CD4-positive, alpha-beta T cell treated with Interleukin-4 for 4 hours (primary cell): ENCODE data around the gene GON4L.
"Not testable (repeated sequence)": the region's sequence is repeated elsewhere in the genome, so short reads cannot be mapped to it uniquely, and the experiment has no call there.

ENCODE experiments used
- DNase-seq: peaks from one replicate; pipeline ENCODE4 v3.0.0-alpha.2; 2020

Gene GON4L

DNA sequence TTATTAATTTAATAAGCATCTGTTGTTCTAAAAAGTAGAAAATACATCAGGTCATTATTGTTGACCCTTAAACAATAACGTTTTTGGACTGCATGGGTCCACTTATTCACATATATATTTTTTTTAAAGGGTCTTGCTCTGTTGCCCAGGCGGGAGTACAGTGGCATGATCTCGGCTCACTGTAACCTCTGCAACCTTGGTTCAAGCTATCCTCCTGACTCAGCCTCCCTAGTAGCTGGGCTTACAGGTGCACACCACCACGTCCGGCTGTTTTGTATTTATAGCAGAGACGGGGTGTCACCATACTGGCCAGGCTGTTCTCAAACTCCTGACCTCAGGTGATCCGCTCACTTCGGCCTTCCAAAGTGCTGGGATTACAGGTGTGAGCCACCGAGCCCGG is 115.1 kb downstream of the GON4L start:
- DNase-seq: no peak

DNA sequence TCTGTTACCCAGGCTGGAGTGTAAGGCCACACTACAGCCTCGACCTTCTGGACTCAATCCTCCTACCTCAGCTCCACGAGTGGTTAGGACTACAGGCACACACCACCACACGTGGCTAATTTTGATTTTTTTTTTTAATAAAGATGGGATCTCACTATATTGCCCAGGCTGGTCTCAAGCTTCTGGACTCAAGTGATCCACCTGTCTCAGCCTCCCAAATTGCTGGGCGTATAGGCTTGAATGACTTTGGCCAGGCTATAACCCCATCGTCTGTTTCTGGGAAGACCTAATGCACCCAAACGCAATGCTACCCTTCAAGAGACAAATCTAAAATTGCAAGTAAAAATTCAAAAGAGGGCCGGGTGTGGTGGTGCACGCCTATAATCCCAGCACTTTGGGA is 116.0 kb downstream of the GON4L start:
- no peak for DNase-seq

DNA sequence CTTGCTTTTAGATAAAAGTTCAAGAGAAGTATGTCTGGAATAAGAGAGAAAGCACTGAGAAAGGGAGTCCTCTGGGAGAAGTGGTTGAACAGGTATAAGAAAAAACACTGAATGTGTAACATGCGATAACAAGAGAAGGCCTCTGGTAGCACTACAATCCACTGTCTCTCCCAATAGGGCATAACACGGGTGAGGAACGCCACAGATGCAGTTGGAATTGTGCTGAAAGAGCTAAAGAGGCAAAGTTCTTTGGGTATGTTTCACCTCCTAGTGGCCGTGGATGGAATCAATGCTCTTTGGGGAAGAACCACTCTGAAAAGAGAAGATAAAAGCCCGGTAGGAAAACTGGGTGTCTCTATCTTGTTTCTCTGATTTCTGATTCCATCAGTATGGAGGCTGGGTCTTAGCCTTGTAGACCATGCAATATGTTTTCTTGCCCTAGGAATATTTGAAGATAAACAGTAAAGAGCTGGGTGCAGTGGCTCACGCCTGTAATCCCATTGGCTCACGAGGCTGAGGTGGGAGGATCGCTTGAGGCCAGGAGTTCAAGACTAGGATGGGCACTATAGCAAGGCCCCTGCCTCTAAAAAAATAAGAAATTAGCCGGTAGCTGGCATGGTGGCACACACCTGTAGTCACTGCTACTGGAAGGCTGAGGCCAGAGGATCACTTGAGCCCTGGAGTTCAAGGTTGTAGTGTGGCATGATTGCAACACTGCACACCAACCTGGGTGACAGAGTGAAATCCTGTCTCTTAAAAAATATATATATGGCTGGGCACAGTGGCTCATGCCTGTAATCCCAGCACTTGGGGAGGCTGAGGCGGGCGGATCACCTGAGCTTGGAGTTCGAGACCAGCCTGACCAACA is 127.7 kb downstream of the GON4L start:
- peak; percentile 34 for DNase-seq

DNA sequence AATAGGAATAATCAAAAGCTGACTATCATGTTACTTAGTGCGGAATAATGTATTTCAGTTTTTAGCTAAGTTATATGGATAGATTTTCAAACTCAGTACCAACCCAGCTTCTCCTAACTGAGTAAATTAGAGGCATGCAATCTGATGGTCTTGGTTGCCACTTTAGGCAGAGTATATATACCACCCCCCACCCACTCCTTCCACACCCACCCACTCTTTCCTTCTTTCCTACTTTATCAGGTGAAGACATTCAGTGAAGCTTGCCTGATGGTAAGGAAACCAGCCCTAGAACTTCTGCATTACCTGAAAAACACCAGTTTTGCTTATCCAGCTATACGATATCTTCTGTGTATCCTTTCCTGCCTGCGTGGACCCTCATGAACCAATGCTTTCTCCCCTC is 131.9 kb downstream of the GON4L start:
- DNase-seq: no peak

DNA sequence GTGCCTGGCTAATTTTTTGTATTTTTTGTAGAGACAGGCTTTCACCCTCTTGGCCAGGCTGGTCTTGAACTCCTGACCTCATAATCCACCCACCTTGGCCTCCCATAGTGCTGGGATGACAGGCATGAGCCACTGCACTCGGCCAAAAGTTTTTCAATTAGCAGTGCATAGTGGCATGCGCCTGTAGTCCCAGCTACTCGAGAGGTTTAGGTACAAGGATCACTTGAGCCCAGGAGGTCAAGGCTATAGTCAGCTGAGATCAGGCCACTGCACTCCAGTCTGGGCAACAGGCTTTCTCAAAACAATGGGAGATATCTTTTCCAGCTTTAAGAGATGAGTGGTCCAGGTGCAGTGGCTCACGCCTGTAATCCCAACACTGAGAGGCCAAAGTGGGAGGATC is 137.3 kb downstream of the GON4L start:
- no peak for DNase-seq

DNA sequence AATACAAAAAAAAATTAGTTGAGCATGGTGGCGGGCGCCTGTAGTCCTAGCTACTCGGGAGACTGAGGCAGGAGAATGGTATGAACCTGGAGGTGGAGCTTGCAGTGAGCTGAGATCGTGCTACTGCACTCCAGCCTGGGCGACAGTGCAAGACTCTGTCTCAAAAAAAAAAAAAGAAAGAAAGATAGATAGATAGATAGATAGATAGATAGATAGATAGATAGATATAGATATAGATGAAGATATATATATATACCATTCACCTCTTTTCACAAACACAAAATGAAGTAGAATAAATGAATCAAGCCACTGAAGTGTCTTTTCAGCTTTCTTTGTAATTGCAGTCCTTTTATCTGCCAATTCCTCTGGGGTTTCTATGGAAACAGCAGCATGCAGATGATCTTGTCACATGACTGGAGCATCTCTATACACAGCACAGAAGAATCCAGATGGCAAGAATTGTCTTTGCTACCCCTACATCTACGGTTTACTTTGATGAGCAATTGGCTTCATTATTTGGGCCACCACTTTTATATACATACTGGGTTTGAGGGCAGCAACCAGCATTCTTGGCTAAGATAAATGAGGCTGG is 138.4 kb downstream of the GON4L start:
- not testable (repeated sequence) for DNase-seq

DNA sequence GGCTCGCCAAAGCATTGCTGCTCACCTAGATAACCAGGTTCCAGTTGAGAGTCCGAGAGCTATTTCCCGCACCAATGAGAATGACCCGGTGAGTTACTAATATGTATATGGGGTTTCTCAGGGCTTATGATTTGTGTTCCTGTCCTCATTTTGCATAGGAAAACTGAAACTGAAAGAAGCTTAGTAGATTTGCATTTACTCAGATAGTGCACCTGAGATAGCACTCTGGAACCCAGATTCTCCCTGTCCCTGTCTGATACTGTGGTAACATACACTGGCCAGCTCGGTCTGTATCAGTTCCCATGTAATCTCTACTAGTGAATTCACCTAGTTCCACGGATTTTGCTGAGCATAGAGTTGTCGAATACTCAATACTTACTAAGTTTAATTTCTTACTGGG is 140.0 kb downstream of the GON4L start:
- DNase-seq: no peak

DNA sequence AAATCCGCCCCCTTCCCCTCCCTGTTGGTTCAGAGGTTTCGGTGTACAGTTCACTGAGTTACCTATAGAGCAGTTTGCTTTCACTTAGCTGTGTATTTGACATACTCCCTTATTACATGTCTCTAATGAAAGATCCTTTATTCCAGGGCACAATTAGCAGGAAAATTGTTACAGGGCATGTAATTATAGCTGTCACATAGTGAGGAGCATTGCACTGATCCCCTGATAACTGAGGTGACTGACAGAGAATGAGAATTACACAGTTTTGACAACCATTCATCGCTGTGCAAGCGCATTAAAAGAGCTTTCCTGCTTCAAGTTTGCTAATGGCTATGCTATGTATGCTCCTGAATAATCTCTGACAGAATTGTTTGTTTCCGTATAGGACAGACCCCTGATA is 141.2 kb downstream of the GON4L start:
- DNase-seq: no peak

DNA sequence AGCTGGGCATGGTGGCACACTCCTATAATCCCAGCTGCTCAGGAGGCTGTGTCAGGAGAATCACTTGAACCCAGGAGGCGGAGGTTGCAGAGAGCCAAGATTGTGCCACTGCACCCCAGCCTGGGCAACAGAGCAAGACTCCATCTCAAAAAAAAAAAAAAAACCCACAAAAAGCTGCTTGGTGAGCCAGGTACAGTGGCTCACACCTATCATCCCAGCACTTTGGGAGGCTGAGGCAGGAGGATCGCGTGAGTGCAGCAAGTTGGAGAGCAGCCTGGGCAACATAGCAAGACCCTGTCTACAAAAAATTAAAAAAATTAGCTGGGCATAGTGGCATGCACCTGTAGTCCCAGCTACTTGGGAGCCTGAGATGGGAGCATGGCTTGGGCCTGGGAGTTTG is 142.0 kb downstream of the GON4L start:
- not testable (repeated sequence) for DNase-seq

DNA sequence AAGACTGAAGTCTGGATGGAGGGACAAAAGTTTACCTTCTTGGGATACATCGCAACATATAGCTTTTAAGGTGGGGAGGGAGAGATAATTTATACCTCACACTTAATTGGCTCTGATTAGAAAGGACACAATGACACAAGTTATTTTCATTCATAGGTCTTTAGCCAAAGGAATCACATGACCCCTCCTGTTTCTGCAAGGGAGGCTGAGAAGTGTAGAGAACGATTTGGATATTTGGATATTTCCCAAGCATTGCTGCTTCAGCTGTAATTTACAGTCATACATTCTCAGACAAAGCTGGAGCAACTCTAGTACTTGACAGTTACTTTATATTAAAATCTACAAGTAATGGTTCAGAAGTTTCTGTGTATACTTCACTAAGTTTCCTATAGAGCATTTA is 143.9 kb downstream of the GON4L start:
- DNase-seq: no peak

DNA sequence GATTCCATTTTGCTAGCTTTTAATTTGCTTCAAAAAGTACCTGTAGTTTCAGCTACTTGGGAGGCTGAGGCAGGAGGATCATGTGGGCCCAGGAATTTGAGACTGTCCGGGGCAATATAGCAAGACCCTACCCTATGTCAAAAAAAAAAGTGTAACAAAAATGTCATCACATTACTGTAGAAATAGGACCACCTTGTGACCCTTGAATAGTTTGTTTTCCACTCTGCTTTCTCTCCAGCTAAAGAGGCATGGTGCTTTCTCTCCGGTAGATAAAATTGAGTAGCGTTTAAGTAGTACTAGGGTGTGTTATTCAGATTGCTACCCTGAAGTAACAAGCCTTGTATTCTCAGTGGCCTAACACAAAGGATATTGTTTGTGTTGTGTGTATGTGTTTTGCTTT is 144.4 kb downstream of the GON4L start:
- not testable (repeated sequence) for DNase-seq

DNA sequence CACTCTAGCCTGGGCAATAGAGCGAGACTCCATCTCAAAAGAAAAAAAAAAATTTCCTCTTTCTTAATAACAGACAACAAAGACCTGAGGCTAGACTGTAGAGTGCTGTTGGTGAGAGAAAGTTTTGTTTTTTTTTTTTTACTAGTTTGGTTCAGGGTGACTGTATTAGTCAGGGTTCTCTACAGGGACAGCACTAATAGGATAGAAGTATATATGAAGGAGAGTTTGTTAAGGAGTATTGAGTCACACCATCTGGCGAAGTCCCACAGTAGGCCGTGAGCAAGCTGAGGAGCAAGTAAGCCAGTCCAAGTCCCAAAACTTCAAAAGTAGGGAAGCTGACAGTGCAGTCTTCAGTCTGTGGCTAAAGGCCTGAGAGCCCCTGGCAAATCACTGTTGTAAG is 145.6 kb downstream of the GON4L start:
- not testable (repeated sequence) for DNase-seq

DNA sequence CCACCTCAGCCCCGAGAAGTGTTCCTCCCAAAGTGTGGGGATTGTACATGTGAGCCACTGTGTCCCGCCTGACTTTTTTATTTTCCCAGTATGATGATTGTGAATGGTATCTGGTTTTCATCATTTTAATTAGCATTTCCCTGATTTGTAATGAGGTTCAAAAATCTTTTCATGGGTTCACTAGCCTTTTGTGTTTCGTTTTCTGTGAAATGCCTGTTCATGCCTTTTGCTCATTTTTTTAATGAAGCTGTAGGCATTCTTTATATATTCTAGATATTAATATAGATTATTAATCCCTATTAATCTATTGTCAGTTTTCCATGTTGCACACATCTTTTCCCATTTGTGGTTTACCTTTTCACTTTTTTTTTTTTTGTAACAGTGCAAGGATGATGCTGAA is 147.6 kb downstream of the GON4L start:
- no peak for DNase-seq

DNA sequence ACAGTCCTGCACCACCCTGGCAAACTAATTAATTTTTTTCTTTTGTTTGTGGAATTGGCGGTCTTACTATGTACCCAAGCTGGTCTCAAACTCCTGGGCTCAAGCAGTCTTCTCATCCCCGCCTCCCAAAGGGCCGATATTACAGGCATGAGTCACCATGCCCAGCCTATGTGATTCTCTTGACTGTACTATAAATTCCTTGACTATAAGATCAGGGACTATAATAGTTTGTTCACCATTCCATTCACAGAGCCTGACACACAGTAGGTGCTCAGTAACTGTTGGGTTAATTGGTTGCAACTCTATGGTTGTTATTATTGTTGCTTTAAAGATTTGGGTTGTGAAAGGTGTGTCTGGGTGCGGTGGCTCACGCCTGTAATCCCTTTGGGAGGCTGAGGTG is 150.9 kb downstream of the GON4L start:
- DNase-seq: no peak

DNA sequence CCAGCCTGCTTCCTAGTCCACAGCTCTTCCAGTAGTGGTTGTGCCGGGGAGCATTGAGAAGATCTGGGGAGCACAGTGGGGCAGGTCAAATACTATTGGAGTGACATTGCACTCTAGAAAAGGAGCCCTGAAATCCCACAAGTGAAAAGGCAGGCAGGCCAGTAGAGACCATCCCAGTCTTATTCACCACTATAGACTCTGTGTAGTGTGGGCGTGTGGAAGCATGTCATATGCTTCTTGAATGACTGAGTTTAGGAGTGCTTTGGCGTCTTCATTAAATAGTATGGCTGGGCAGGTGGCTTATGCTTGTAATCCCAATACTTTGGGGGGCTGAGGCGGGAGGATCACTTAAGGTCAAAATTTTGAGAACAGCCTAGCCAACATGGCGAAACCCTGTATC is 152.6 kb downstream of the GON4L start:
- not testable (repeated sequence) for DNase-seq

DNA sequence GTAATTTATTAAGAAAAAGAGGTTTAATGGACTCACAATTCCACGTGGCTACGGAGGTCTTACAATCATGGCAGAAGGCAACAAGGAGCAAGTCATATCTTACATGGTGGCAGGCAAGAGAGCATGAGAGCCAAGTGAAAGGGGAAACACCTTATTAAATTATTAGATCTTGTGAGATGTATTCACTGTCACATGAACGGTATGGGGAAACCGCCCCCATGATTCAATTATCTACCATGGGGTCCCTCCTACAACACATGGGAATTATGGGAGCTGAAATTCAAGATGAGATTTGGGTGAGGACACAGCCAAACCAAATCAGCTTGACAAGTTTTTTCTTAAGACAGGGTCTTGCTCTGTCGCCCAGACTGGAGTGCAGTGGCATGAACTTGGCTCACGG is 153.8 kb downstream of the GON4L start:
- no peak for DNase-seq

DNA sequence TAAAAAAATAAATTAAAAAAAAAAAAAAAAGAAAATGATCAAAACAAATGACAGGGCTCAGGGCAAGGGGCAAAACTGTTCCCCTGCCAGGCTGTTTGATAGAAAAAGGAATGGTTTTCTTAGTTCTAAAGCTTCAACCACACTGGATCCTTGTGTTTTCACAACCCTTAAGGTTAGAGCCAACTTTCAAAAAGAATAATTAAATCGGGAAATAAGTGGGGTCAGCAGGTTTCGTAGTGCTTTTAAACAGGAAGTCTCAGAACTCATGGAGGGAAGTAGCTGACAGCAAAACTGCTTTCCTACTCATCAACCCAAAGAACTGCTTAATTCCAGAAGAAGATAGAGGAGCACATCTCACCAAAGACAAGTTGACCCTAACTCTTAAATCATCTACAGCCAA is 155.3 kb downstream of the GON4L start:
- DNase-seq: not testable (repeated sequence)
